Fibroblast of skin of back (primary cell): ENCODE results near the gene INTS7.
A peak's percentile ranks its signal among the peaks of the same experiment; 100 is the strongest.
"Not testable (repeated sequence)": the region's sequence is repeated elsewhere in the genome, so short reads cannot be mapped to it uniquely, and the experiment has no call there.

Experiments used
- DNase-seq: peaks from one replicate; pipeline ENCODE4 v3.0.0-alpha.2; 2013

INTS7 gene

DNA sequence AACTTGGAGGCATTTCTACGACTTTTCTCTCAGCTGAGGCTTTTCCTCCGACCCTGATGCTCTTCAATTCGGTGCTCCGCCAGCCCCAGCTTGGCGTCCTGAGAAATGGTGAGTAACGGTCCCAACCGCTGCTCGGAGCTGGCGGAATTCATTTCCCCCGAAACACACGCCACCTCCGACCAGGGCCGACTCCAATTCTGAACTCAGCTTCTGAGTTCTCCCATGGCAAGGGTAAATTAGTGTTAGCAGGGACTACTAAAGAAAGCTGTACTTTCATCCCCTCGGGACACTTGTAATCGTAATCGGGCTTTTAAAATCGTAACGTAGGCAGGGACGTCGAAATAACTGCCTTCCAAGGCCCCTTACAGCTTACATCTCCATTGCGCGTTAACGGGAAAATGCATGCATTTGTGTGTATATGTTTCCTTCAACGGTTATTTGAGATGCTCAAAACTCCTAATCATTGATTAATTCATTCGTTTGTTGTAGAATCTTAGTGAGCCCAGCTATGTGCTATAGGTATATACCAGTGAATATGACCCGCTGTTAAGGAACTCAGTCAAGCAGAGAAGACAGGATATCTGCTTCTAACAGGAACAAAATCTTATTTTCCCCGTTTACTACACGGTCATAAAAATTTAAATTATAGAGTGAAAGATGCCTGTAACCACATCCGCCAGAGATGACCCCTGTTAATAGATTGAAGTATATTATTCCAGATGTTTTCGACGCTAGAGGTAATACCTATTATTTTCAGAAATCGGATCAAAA, 663 bp upstream of the INTS7 start:
- no peak for DNase-seq

DNA sequence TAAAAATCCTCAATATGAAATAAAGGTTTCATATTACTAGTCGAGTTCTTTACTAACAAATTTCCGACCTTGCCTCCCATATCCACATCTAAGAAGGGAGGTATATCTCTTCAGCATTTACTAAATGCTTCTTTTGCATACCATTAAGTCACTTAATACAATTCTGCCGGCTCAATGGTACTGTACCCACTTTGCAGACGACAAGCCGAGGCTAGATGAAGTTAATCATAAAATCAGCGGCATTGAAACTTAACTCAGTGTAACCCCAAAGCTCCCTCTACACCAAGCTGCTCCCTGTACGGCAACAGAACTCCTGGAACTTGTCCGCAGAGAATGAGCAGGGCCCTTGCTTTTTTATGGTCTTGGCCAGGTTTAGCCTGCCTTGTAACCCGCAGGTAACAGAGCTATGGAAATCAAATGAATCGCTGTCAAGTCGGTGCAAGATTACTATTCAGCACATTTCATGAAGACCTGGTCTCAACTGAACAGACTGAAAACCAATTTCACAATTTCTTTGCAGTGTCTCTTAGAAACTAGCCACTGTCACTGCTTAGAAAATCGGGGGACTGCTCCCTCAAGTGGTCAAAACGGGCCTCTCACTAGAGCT, 738 bp downstream of the INTS7 start:
- no peak for DNase-seq

GRCh38 chr1:212030936-212031528, 4.3 kb downstream of the INTS7 start:
- peak; percentile 94 for DNase-seq

- not testable (repeated sequence) for DNase-seq
These were observed 7.6 kb downstream of the INTS7 start for GRCh38 chr1:212027727-212028126.

DNA sequence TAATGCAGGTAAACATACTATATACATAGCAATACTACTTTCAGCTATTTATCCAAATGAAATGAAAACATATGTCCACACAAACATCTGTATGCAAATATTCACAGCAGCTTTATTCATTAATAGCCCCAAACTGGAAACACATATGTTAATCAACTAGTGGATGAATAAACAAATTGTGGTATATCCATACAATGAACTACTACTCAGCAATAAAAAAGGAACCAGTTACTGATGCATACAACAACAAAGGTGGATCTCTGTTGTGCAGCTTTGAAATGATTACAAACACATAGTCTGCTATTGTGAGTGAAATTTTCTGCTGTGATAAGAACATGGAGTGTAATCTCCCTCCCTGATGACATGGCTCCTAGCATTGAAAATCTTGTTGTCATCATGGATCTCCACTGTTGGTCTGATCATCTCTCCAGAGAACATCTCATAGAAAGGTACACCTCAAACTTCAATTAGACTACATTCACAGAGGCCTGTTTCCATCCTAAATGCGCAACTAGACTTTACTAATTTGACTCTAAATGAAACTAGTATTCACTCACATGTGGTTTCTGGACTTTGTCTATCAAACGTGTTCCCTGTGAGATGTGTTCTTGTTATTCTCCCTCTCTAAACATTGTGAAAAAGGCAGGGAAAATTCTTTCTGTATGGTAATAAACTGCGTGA, 10.7 kb downstream of the INTS7 start:
- DNase-seq, result no peak

DNA sequence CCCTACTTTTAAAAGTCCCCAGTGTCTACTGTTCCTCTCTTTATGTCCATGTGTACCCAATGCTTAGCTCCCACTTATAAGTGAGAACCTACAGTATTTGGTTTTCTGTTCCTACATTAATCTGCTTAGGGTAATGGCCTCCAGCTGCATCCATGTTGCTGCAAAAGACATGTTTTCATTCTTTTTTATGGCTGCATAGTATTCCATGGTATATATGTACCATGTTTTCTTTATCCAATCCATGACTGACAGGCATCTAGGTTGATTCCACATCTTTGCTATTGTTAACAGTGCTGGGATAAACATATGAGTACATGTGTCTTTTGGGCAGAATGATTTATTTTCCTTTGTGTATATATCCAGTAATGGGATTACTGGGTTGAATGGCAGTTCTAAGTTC, 12.4 kb downstream of the INTS7 start:
- DNase-seq, result not testable (repeated sequence)

DNA sequence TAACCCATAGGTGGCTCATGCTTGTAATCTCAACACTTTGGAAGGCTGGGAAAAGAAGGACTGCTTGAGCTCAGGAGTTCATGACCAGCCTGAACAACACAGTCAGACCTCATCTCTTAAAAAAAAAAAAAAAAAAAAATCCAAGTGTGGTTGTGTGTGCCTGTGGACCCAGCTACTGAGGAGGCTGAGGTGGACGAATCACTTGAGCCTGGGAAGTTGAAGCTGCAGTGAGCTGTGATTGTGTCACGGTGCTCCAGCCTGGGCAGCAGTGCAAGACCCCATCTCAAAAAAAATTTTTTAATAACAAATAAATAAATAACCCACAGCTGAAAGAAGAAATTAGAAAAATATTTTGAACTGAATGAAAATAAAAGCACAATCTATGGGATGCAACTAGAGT, 13.8 kb downstream of the INTS7 start:
- DNase-seq, result peak; percentile 4

GRCh38 chr1:212020975-212021374, 14.4 kb downstream of the INTS7 start:
- no peak for DNase-seq

DNA sequence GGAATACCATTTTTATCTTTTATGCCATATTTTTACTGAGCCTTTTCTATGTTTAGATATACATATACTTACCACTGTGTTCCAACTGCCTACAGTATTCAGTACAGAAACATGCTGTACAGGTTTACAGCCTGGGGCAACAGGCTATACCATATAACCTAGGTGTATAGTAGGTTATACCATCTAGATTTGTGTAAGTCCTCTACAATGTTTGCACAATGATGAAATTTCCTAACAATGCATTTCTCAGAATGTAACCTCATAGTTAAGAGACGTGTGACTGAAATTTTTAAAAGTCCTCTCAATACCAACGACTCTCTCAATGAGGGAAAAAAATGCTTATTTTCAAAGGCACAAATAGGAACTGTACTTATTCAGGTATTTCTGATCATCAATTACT, 21.7 kb downstream of the INTS7 start:
- no peak for DNase-seq

GRCh38 chr1:212012034-212012740, 23.2 kb downstream of the INTS7 start:
- peak; percentile 69 for DNase-seq

- DNase-seq, result no peak
These were observed 25.4 kb downstream of the INTS7 start for GRCh38 chr1:212010004-212010403.

DNA sequence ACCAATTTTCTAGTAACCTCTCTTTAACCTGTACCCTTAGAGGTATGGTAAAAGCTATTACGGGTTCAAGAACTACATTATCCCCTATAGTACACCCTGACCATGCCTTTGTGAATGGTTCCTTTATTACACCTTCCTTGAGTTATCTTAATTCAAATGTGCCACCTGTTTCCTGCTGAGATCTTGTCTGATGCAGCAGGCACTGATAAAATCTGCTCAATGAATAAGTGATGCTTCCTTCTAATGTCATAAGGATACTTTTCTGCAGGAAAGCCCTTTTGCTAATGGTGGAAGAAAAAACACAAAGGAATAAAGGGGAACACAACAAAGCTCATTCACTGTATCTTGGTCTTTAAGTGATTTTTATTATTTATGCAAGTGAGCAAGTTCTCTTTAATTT, 25.8 kb downstream of the INTS7 start:
- no peak for DNase-seq

GRCh38 chr1:212007886-212008285, 27.5 kb downstream of the INTS7 start:
- peak; percentile 17 for DNase-seq

- no peak for DNase-seq
These were observed 28.2 kb downstream of the INTS7 start for GRCh38 chr1:212007178-212007577.

GRCh38 chr1:212004895-212005608, 30.3 kb downstream of the INTS7 start:
- peak; percentile 70 for DNase-seq

- no peak for DNase-seq
These were observed 32.8 kb downstream of the INTS7 start for GRCh38 chr1:212002536-212002935.

- not testable (repeated sequence) for DNase-seq
These were observed 37.9 kb downstream of the INTS7 start for GRCh38 chr1:211997426-211997825.

DNA sequence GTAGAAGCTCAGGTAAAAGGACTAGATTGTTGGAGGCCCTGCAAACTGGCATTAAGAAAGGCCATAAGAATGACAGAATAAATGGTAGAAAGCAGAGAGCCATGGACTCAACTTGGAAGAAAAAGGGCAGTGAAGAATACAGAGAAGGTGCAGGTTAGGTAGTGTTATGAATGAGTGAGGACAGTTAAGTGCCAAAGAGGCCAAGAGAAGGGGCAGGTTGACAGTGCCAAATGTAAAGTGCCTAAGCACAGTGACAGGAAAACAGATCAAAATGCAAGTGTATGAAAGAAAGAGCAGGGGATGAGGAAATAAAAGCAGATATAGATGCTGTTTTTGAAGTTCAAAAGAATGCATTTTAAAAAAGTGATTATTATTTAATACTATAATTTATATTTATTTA, 43.7 kb downstream of the INTS7 start:
- DNase-seq, result no peak

GRCh38 chr1:211986628-211987254, 48.6 kb downstream of the INTS7 start:
- DNase-seq, result no peak

DNA sequence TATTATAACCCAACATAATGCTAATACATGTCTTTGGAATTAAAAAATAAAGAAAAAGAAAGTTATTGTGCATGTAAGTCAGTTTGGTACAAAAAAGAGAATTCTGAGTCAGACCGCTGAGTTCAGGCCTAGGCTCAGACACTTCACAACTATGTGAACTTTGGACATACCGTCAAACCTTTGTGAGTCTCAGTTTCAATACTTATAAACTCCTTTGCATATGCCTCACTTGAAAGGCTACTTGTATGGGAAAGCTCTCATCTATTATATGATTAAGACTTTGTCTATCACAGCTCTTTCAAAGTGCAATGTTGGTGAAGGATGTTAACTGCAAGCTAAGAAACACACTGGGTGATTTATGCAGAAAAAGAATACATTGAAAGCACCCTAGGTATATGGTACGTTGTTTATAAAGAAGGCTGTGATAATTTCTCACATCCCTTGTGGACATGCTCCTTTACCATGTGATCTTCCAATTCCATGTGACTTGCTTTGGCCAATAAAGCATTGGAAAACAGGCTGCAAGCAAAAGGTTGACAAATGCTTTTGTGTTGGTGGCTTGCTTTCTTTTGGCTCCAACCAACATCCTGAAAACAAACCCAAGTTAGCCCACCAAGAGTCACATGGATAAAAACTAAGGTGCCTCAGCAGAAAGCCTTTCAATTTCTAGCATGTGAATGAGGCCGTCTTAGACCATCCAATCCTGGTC, 49.6 kb downstream of the INTS7 start:
- no peak for DNase-seq

DNA sequence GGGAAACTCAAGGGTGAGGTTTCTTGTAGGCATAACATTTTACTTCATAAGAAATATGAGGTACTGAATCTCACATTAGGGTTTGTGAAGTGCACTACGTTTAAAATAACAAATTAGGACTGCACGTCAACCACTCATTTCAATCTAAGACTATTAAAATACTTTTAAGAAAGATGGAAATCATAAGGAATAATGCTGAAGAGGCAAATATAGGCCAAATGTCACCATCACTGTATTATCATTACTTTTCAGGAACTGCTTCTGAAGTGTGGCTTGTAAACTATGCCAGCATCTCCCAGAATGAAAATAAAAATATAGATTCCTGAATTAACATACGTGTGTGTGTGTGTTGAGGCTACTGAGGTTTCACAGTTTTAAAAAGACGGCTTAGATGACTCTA, 56.8 kb downstream of the INTS7 start:
- DNase-seq, result no peak
